ENCODE results near the gene CRABP1.

- TF ChIP-seq CTCF (IDR thresholded peaks at IDR 0.05) = no peak
- no peak for TF ChIP-seq POLR2A (IDR thresholded peaks at IDR 0.05)
These were observed 51.6 kb downstream of the CRABP1 start for GRCh38 chr15:78391781-78392180.
